Cardiac fibroblast (primary cell): ENCODE measurements around the gene PMS1.
A peak's percentile ranks its signal among the peaks of the same experiment; 100 is the strongest.

ENCODE experiments used
- DNase-seq, 2 donors: peaks; one replicate each; pipeline versions ENCODE4 v3.0.0 to v3.0.0-alpha.2; 2010; ENCODE audit warnings: low read depth in 2 of 2
- H3K4me3 ChIP-seq, 2 donors: replicated peaks in 1 of 2; 1 replicate in 1 of 2; 2 replicates in 1 of 2; pipeline ENCODE4 v1.5.1; 2011; ENCODE audit warnings: low read depth in 2 of 2, low read length in 2 of 2, mild to moderate bottlenecking in 2 of 2, moderate library complexity in 1 of 2
- TF ChIP-seq, protein P1 (sequence below): IDR thresholded peaks from one replicate; pipeline ENCODE4 v1.5.1; 2011; ENCODE audit warnings: low read depth, mild to moderate bottlenecking, low read length, inconsistent platforms

The PMS1 gene

GRCh38 chr2:189818249-189819038, 34.2 kb downstream of the PMS1 start:
- DNase-seq = no peak
- TF ChIP-seq, protein P1, sequence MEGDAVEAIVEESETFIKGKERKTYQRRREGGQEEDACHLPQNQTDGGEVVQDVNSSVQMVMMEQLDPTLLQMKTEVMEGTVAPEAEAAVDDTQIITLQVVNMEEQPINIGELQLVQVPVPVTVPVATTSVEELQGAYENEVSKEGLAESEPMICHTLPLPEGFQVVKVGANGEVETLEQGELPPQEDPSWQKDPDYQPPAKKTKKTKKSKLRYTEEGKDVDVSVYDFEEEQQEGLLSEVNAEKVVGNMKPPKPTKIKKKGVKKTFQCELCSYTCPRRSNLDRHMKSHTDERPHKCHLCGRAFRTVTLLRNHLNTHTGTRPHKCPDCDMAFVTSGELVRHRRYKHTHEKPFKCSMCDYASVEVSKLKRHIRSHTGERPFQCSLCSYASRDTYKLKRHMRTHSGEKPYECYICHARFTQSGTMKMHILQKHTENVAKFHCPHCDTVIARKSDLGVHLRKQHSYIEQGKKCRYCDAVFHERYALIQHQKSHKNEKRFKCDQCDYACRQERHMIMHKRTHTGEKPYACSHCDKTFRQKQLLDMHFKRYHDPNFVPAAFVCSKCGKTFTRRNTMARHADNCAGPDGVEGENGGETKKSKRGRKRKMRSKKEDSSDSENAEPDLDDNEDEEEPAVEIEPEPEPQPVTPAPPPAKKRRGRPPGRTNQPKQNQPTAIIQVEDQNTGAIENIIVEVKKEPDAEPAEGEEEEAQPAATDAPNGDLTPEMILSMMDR = no peak
- H3K4me3 ChIP-seq = no peak overlapping the region

DNA sequence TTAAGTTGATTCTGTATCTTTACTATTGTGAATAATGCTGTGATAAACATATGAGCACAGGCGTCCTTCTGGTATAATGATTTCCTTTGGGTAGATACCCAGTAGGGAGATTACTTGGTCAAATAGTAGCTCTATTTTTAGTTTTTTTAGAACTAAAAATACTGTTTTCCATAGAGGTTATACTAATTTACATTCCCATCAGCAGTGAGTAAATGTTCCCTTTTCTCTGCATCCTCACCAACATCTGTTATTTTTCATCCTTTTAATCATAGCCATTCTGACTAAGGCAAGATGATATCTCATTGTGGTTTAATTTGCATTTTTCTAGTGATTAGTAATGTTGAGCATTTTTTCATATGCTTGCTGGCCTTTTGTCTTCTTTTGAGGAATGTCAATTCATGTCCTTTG, 35.1 kb downstream of the PMS1 start:
- H3K4me3 ChIP-seq = no peak overlapping the region
- TF ChIP-seq, protein P1 = no peak
- DNase-seq = peak; percentile 61 to 86

GRCh38 chr2:189821953-189822748, 37.9 kb downstream of the PMS1 start:
- DNase-seq = peak; percentile 75 to 77
- no peak overlapping the region for H3K4me3 ChIP-seq
- TF ChIP-seq, protein P1 = no peak

- no peak overlapping the region for H3K4me3 ChIP-seq
- TF ChIP-seq, protein P1 = no peak
- DNase-seq = peak; percentile 19
These were observed 40.6 kb downstream of the PMS1 start for GRCh38 chr2:189824694-189825396.

GRCh38 chr2:189826039-189826438, 41.8 kb downstream of the PMS1 start:
- DNase-seq = no peak
- H3K4me3 ChIP-seq = no peak overlapping the region
- TF ChIP-seq, protein P1 = no peak

GRCh38 chr2:189829102-189829833, 45.0 kb downstream of the PMS1 start:
- TF ChIP-seq, protein P1 = no peak
- no peak for DNase-seq
- H3K4me3 ChIP-seq = no peak overlapping the region
